GM19328 (cell line): ENCODE measurements around the gene ABCC10.

ENCODE experiments used
- ATAC-seq: cut with Tn5 transposase; IDR thresholded peaks from one replicate; pipeline ENCODE4 v1.9.1; 2021; ENCODE audit warnings: mild to moderate bottlenecking, moderate library complexity; ENCODE audit not compliant: unreplicated experiment

The ABCC10 gene

GRCh38 chr6:43467752-43468151 lies 40.4 kb downstream of the ABCC10 start:
- ATAC-seq, result no peak

GRCh38 chr6:43468240-43468639 lies 40.9 kb downstream of the ABCC10 start:
- ATAC-seq, result no peak

GRCh38 chr6:43468748-43469681 lies 41.7 kb downstream of the ABCC10 start:
- ATAC-seq, result no peak

DNA sequence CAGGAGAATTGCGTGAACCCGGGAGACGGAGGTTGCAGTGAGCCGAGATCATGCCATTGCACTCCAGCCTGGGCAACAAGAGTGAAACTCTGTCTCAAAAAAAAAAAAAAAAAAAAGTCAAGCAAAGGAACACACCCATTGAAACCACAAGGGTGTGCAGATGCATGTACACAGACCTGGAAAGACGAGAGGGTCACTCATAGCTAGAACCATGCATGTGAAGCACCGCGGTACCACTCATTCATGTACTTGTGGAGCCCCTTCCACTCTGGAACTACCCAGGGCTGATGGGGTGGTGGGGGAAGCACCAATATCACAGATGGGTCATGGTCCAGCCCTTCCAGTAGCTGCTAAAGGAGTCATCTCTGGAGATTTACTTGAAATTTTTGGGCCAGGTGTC lies 42.6 kb downstream of the ABCC10 start:
- ATAC-seq, result no peak

DNA sequence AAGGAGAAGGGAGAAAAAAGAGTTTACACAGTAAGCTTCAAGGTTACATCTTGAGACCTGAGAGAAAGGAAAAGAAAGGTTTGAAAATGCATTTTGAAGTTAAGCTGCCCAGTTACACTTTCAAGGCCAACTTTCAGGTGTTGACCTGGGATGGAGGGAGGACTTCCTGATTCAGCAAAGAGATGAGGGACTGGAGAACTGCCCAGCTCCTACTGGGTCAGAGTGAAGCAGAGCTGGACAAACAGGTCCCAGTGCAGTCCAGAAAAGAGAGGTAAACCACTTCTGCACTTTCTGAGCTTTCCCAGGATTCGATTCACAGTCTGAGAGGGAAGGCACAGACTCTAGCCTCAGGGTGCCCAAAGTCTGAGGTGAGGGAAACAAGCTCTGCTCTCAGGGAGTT lies 44.1 kb downstream of the ABCC10 start:
- ATAC-seq, result no peak

GRCh38 chr6:43472515-43472914 lies 45.2 kb downstream of the ABCC10 start:
- no peak for ATAC-seq

DNA sequence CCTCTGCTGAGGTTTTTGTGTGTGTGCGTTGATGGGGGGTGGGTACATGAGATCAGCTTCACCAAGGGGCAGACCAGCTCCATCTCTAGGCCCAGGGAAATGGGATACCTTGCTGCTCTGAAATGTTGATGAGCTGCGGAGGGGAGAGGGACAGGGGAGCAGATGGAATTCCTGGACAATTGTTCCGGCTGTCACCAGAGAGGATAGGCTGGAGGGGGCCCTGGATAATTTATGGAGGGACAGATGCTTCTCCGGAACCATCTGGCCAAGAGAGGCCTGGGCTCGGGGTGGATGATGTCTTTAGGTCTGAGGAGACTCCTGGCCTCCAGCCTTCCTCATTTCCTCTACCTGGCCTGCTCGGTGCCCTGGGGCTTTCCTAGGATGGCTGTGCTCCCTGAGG lies 48.2 kb downstream of the ABCC10 start:
- ATAC-seq, result no peak

GRCh38 chr6:43476746-43477145 lies 49.4 kb downstream of the ABCC10 start:
- no peak for ATAC-seq

- ATAC-seq, result peak; percentile 85
Measured at GRCh38 chr6:43477235-43478007, 50.1 kb downstream of the ABCC10 start, which contains the start of gene TJAP1. TSS of gene TJAP1 (plus strand) at chr6:43477570. CDS start at chr6:43499002, 21,432 bp downstream.

GRCh38 chr6:43478008-43478372 lies 50.6 kb downstream of the ABCC10 start:
- ATAC-seq, result no peak

- no peak for ATAC-seq
Measured at GRCh38 chr6:43481075-43481474, 53.7 kb downstream of the ABCC10 start.

DNA sequence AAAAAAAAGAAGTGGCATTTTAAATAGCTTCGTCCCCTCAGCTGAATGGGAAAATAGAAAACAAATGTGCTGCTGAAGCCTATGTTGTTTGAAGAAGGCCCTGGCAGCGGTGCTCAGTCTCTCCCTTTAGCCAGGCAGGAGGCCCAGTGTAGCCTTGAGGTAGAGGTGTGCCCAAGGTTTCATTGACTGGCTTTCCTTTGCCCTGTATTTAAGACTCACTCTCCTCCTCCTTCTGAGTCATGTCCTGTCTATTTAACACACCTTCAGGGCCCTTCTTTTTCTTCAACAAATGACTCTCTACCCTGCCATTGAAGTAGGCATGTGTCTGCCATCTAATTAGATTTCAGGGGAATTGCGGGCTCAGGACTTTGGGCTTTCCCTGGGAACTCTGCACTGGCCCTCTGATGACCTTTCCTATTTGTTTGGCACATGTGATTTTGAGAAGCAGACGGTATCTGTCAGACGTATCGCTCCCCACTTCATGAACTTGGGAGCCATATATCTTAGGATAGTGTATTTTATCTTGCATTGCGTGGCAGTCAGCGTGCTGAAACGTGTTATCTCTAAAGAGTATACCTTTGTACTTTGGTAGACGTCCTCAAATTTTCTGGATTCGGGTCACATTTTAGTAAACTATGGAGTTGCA lies 54.4 kb downstream of the ABCC10 start:
- no peak for ATAC-seq

DNA sequence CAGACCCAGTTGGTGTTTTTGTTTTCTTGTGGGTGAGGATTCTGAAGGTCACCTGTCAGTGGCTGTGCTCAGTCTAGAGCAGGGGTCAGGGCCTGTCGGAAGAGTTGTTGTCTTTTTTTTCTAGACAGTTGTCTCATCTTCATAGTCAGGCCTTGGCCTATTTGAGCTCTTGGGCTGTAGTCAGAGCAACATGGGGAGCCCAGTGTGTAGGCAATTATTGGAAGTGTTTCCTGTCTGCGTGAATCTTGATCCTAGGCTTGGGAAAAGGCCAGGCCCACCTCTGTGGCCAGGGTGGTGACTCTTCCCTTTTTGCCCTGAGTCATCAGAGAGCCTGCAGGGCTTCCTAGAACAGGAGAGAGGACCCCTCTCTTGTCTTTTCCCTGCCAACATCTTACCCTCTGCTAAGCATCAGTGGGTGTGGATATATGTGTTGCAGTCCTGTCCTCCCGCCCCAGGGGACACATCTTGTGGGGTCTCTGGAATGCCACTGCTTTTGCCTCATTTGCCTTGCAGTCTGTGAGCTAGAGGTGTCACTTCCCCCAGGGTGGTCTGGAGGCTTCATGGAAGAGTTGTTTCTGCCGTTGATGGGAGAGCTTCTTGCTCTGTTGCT lies 61.4 kb downstream of the ABCC10 start:
- no peak for ATAC-seq

DNA sequence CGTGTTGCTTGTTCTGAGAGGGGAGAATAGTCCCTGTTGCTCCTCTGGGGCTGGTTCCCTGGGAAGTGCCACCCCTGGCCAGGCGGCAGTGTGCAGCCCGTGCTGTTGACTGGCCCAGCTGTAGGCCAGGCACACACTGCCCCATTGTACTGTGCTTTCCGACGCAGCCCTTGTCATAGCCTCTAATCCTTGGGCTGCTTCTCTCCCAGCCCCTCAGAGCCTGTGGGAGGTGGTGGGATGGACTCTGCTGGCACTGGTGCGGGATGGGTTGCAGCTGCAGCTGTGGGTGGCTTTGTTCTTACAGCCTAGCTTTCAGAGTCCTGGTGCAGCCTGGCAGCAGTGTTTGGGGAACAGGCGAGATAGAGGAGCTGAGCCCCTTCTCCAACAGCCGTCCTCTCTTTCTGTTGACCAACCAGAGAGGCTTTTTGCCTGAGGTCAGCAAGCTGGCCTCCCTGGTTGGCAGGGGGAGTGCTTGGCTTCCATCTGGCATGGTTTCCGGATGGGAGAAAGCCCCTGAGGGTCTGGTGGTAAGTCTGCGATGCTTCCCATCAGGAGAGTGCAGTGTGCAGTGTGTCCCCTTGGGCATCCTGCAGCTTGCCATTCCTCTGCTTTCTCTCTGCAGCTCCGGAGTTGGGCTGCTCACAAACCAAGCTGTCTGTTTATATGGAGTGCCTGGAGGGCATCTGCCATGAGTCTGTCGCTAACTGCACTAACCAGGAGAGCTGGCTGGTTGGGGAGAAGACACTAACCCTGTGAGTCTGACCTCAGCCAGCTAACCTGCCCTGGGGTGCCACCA lies 62.1 kb downstream of the ABCC10 start:
- ATAC-seq, result no peak

GRCh38 chr6:43490523-43490939 lies 63.2 kb downstream of the ABCC10 start:
- ATAC-seq, result no peak

DNA sequence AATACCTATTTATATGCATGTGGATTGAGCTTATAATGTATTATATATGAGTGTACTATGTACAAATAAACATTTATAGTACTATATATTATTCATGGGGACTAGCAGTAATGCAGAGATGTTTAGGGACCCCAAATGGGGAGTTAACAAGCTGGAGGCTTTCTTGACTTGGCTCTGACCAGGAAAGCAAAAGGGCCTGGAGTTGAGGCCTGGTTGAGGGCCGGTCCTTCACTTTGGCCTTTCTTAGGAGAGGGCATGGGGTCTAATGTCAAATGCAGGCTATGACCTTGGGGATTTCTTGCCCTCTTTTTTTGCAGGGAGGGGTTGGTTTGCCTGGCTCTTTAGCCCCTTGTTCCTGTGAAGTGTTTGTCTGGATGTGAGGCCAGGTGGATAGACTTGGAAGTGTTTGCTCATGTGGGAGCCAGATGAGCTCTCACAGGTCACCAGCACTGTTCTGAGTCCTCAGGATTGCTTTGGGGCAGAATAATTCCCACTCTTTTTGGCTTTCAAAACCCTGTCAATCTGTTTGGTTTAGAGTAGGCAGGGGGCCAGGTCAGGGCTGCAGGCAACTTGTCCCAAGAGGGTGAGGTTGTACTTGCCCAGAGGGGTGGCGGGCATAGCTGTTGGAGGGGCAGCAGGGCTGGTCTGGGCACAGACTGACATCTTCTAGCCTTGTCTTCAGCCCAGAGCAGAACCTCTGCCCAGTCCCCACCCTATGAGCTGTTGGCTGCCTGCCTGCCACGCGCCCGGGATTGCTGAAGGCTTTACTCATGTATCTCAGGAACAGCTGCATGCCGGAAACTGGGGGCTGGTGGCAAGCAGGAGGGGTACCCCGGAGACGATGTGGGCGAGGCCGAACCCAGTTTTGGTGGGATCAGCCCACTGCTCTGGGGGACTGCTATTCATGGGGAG lies 64.7 kb downstream of the ABCC10 start:
- ATAC-seq, result no peak

DNA sequence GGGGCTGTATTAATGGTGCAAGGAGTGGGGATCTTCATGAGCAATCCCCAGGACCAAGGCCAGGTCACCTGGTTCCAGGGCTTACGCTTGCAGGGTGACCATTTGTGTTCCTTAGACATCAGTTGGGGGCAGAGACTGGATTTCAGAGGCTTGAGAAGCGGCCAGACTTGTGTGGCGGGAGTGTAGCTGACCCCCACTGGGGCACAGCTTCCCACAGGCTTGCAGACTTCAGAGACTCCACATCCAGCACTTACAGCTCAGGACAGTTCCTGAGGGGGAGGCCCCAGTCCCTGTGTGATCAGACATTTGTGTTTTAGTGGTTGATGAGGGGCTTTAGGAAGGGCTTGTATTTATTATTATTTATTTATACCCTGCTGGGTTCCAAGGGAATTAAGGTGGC lies 65.3 kb downstream of the ABCC10 start:
- no peak for ATAC-seq

GRCh38 chr6:43493230-43493629 lies 65.9 kb downstream of the ABCC10 start:
- ATAC-seq, result no peak

- ATAC-seq, result no peak
Measured at GRCh38 chr6:43493833-43494232, 66.5 kb downstream of the ABCC10 start.
